Neuron (in vitro differentiated cells): ENCODE data around the gene RMC1.
"Not testable (repeated sequence)": the region's sequence is repeated elsewhere in the genome, so short reads cannot be mapped to it uniquely, and the experiment has no call there.

Source experiments
- H2AFZ ChIP-seq: one replicate; pipeline ENCODE4 v1.6.1; 2013; ENCODE audit warnings: low read depth, mild to moderate bottlenecking, inconsistent platforms, low read length, moderate library complexity
- H3K27me3 ChIP-seq: one replicate; pipeline ENCODE4 v1.6.1; 2013; ENCODE audit warnings: low read length; ENCODE audit not compliant: insufficient read depth
- H3K36me3 ChIP-seq: one replicate; pipeline ENCODE4 v1.6.1; 2013; ENCODE audit warnings: low read length; ENCODE audit not compliant: insufficient read depth
- H3K4me1 ChIP-seq: one replicate; pipeline ENCODE4 v1.6.1; 2013; ENCODE audit warnings: low read length; ENCODE audit not compliant: insufficient read depth
- H3K4me3 ChIP-seq: 2 replicates; pipeline ENCODE4 v1.5.1; 2013; ENCODE audit warnings: mild to moderate bottlenecking, low read length, moderate library complexity
- H3K9me3 ChIP-seq: one replicate; pipeline ENCODE4 v1.6.1; 2013; ENCODE audit warnings: low read length

Gene RMC1

DNA sequence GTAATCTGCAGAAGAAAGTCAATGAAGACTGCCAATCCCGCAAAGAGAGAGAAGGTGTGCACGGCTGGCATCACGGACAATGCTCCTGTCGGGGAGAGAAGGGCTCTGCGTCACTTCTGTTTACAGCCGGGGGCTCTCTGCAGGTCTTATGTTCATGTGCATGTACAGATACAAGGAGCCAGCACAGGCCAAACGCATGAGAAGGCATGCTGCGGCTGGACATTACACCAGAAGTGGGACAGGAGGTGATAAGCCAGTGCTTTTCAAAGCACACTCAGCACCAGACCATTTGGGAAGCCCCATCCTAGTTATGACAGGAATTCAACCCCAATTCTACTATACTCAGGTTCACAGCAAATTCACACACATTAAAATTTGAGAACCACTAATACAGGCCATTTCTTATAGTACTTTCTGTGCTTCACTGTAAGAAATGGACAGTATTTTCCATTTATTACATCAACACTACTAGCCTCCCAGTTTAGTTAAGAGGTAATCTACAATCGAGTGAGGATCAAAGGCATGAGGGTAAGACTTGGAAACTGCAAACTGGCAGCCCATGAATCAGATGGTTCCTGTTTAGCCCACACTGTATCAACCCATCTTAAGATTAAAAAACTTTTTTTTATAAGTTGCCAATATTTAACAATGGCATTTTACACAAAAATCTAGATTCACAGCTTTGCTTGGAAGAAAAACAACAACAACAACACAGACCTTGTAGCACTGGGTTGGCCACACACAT is 38.2 kb downstream of the RMC1 start:
- H3K4me3 ChIP-seq, result no peak overlapping the region
- H3K36me3 ChIP-seq, result peaks cover 86% of the 10 kb centered on the region
- no peak overlapping the region for H2AFZ ChIP-seq

DNA sequence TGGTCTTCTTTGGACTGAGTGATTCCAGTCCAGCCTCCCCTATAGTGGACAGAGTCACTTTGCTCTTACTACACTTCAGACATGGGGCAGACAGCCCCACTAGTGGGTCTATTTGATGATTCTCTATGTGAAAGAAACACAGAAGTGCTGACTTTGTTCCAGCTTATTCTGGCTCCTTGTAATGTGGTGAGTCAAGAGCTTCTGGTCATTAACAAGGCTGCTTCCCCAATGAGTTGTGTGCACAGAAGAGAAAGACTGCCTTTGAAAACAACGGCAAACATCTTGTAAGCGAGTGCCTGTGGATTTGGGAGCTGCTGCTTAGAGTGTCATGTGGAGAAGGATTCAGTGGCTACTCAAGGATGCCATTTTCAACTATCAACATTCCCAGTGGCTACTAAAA is 39.1 kb downstream of the RMC1 start:
- no peak overlapping the region for H2AFZ ChIP-seq
- no peaks in the 10 kb centered on the region for H3K27me3 ChIP-seq
- H3K4me1 ChIP-seq, result no peaks in the 10 kb centered on the region
- no peak overlapping the region for H3K4me3 ChIP-seq
- no peaks in the 10 kb centered on the region for H3K9me3 ChIP-seq
- H3K36me3 ChIP-seq, result peaks cover 88% of the 10 kb centered on the region

More for the DNA sequence above, 38.2 kb downstream of the RMC1 start:
- Histone ChIP-seq H3K27me3 (no peaks in the 10 kb centered on the region), H3K4me1 (no peaks in the 10 kb centered on the region), H3K9me3 (no peaks in the 10 kb centered on the region)

DNA sequence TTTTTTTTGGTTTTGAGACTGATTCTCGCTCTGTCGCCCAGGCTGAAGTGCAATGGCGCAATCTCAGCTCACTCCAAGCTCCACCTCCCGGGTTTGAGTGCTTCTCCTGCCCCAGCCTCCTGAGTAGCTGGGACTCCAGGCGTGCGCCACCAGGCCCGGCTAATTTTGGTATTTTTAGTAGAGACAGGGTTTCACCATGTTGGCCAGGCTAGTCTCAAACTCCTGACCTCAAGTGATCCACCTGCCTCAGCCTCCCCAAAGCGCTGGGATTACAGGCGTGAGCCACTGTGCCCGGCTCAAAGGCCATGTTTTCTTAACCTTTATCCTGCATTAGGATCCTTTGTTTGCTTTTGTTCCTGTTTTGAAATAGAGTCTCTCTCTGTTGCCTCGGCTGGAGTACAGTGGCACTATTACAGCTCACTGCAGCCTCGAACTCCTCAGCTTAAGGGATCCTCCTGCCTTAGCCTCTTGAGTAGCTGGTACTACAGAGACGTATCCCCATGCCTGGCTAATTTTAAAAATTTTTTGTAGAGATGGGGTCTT is 42.0 kb downstream of the RMC1 start:
- peaks cover 76% of the 10 kb centered on the region for H3K36me3 ChIP-seq

DNA sequence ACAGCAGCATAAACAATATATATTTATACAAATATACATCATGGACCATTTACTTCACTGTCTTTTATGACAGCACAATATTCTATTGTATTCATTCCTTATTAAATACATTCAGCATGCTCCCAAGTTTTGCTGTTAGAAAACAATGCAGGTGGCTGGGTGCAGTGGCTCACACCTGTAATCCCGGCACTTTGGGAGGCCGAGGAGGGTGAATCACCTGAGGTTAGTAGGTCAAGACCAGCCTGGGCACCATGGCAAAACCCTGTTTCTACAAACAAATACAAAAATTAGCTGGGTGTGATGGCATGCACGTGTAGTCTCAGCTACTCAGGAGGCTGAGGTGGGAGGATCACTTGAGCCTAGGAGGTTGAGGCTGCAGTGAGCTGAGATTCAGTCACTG is 44.0 kb downstream of the RMC1 start:
- Histone ChIP-seq H2AFZ (no peak overlapping the region), H3K9me3 (no peaks in the 10 kb centered on the region), H3K4me1 (no peaks in the 10 kb centered on the region), H3K36me3 (peaks cover 72% of the 10 kb centered on the region), H3K27me3 (no peaks in the 10 kb centered on the region), H3K4me3 (no peak overlapping the region)

More for the DNA sequence above, 42.0 kb downstream of the RMC1 start:
- H2AFZ ChIP-seq, result no peak overlapping the region
- H3K4me1 ChIP-seq, result no peaks in the 10 kb centered on the region
- H3K27me3 ChIP-seq, result no peaks in the 10 kb centered on the region
- H3K4me3 ChIP-seq, result no peak overlapping the region
- no peaks in the 10 kb centered on the region for H3K9me3 ChIP-seq

DNA sequence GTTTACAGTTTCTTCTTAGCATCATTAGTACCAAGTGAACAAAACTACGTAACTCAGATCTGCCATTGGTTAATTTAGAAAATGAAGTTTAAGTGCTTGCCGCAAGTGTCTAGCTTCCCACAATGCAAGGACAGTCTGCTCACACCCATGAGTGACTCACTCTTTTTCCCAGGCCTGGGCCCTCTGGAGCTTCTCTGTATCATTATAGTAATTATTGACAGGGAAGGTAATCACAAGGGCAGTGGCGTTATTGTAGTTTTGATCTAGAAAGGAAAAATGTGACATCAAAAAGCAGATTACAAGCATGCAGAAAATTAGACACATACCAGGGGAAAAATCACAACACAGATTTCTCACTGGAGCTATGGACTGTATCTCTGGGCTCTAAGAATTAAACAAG is 44.5 kb downstream of the RMC1 start:
- Histone ChIP-seq H3K36me3 (peaks cover 72% of the 10 kb centered on the region), H3K27me3 (no peaks in the 10 kb centered on the region)

DNA sequence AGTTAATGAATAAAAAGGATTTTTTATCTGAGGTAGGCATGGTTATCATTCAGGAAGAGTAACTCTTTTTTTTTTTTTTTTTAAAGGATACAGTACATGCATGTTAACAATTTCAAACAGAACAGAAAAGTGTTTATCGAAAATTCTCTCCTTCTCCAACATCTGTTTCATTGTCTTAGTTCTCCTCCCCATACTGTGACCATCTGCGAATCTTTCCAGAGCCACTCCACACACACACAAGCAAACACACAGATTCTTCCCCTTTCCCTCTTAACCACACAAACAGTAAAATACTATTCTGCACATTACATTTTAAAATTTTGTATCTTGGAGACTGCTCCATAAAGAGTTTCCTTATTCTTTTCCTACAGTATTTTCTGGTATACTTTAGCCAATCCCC is 45.0 kb downstream of the RMC1 start:
- Histone ChIP-seq H3K36me3 (peaks cover 74% of the 10 kb centered on the region), H3K4me1 (no peaks in the 10 kb centered on the region), H3K9me3 (no peaks in the 10 kb centered on the region), H3K4me3 (no peak overlapping the region), H3K27me3 (no peaks in the 10 kb centered on the region), H2AFZ (no peak overlapping the region)

More for the DNA sequence above, 44.5 kb downstream of the RMC1 start:
- Histone ChIP-seq H3K9me3 (no peaks in the 10 kb centered on the region), H3K4me1 (no peaks in the 10 kb centered on the region), H2AFZ (no peak overlapping the region), H3K4me3 (no peak overlapping the region)

DNA sequence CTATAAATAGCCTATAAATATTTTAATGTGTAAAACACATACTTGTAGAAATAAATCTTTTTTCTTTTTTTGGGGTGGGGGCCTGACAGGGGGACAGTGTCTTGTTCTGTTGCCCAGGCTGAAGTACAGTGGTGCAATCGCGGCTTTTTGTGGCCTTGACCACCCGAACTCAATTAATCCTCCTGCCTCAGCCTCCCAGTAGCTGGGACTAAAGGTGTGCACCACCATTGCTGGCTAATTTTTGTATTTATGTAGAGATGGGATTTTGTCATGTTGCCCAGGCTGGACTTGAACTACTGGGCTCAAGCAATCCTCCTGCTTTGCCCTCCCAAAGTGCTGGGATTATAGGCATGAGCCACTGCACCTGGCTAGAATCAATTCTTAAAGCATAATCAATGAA is 45.4 kb downstream of the RMC1 start:
- no peak overlapping the region for H2AFZ ChIP-seq
- H3K4me1 ChIP-seq, result no peaks in the 10 kb centered on the region
- H3K9me3 ChIP-seq, result no peaks in the 10 kb centered on the region
- H3K27me3 ChIP-seq, result no peaks in the 10 kb centered on the region
- peaks cover 74% of the 10 kb centered on the region for H3K36me3 ChIP-seq
- H3K4me3 ChIP-seq, result no peak overlapping the region

DNA sequence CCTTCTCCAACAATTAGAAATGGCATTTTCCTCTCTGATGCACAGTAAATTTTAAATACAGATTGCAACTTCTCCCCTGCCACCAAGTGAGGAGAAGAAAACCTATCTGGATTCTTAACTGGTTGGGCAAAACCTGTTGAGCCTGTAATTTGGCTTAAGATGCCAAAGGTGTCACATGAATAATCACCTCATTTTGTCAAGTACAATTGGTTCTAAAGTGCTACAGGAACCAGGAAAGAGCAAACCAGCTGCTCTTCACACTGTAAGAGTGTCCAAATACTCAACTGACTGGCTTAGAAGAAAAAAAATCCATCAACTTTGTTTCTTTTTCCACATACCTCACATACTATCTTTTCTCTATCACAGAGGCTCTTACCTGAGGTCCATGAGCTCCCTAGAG is 47.6 kb downstream of the RMC1 start:
- Histone ChIP-seq H3K27me3 (no peaks in the 10 kb centered on the region), H3K4me1 (no peaks in the 10 kb centered on the region), H3K4me3 (no peak overlapping the region), H3K9me3 (no peaks in the 10 kb centered on the region), H3K36me3 (peaks cover 77% of the 10 kb centered on the region), H2AFZ (no peak overlapping the region)

DNA sequence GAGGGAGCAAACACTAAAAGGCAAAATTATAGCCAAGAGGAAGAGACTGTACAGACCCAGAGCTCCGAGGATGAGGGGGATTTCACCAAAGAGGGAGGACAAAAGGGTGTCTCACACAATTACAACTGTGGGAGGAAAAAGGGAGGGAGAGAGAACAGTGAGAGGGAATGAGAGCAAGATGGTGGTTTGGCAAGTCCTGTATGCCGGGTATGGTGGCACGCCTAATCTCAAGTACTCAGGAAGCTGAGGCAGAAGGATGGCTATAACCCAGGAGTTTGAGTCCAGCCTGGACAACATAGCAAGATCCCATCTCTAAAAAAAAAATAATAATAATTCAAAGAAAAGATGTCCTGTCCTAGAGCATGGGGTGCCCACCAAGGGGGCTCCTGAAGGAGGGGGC is 48.7 kb downstream of the RMC1 start:
- H3K27me3 ChIP-seq, result no peaks in the 10 kb centered on the region
- peaks cover 80% of the 10 kb centered on the region for H3K36me3 ChIP-seq
- H2AFZ ChIP-seq, result no peak overlapping the region
- no peaks in the 10 kb centered on the region for H3K9me3 ChIP-seq
- H3K4me3 ChIP-seq, result no peak overlapping the region
- no peaks in the 10 kb centered on the region for H3K4me1 ChIP-seq

DNA sequence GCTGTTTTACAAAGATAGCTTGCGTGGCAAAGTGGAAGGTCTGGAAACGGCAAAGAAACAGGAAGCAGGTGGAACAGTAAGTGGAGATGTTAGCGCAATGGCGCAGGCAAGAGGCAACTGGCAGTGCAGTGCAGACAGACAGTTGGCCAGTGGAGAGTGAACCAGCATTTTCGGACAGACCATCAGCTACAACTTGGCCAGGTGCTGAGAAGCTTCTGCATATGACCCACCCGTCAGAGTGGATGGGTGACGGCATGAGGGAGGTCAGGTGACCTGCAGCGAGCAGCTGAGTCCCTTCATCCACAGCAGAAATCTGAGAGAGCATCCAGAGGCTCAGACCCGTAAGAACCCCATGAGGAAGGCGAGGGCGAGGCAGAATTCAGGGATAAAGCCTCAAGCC is 49.2 kb downstream of the RMC1 start:
- Histone ChIP-seq H3K36me3 (peaks cover 77% of the 10 kb centered on the region), H2AFZ (no peak overlapping the region), H3K27me3 (no peaks in the 10 kb centered on the region), H3K9me3 (no peaks in the 10 kb centered on the region), H3K4me1 (no peaks in the 10 kb centered on the region), H3K4me3 (no peak overlapping the region)

DNA sequence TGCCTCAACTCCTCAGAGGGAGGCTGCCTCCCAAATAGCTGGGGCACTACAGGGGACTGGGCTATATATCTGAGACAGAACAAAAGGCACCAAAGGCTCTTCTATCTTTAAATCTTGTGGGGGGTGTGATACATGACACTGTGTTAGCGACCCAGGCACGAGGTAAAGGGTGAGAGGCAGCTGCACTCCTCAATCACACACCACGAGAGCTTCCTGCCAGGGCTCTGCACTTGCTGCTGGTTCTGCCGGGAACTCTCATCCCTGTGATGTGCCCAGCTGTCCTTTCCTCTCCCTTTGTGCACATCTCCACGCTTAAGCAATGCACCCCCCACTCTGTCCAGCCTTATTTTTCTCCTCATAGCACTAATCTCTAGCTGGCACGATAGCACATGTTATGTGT is 50.6 kb downstream of the RMC1 start:
- H3K36me3 ChIP-seq, result peaks cover 78% of the 10 kb centered on the region

DNA sequence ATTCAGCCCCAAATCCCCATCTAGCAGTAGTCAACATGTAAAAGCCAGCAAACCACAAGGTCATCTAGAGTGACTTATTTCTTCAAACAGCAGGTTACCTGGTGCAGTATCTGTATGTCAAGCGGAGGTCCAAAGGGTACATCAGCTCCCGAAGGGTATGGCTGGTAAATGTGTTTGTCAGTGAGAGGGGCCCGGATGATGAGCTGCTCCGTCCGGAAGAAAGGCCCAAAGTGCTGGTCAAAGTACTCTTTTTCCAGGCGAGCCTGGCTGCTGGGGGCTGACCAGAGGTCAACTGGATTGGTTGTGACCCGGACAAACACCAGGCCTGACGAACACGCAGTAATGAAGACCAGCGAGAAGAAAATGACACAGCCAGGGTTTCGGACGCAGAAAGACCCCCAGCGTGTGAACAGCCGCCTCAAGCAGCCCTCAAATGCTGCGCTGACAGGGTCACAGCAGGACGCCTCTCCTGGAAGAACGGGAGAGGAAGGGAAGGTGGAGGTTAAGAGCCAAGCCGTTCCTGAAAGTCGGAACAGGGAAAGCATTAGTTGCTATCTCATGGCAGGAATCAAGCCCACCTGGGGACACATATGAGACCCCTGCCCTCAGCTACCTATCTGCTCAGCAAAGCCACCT is 53.0 kb downstream of the RMC1 start:
- no peaks in the 10 kb centered on the region for H3K4me1 ChIP-seq
- H3K4me3 ChIP-seq, result no peak overlapping the region
- H2AFZ ChIP-seq, result no peak overlapping the region
- H3K36me3 ChIP-seq, result peaks cover 78% of the 10 kb centered on the region
- no peaks in the 10 kb centered on the region for H3K27me3 ChIP-seq
- no peaks in the 10 kb centered on the region for H3K9me3 ChIP-seq

More for the DNA sequence above, 50.6 kb downstream of the RMC1 start:
- Histone ChIP-seq H3K4me3 (no peak overlapping the region), H3K4me1 (no peaks in the 10 kb centered on the region), H2AFZ (no peak overlapping the region), H3K27me3 (no peaks in the 10 kb centered on the region), H3K9me3 (no peaks in the 10 kb centered on the region)

DNA sequence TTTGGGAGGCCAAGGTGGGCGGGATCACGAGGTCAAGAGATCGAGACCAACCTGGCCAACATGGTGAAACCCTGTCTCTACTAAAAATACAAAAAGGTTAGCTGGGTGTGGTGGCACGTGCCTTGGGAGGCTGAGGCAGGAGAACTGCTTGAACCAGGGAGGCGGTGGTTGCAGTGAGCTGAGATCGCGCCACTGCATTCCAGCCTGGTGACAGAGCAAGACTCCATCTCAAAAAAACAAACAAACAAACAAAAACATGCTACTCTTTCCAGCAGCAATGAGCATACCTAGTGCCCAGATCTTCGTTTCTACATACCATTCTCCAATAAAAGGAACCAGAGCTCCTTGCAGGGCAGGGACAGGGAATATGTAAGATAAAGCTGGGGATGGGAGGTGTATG is 54.2 kb downstream of the RMC1 start:
- H3K4me3 ChIP-seq, H3K4me1 ChIP-seq, H2AFZ ChIP-seq, H3K9me3 ChIP-seq, H3K27me3 ChIP-seq: not testable (repeated sequence)
- peaks cover 77% of the 10 kb centered on the region for H3K36me3 ChIP-seq
